Hepatocyte (in vitro differentiated cells): ENCODE results near the gene PRKRIP1. TPM values are rescaled to one million over a fixed set of nuclear protein-coding genes. Genes with fewer than 3 reads are reported as not detected.

Experiments
- DNase-seq: peaks from one replicate; pipeline ENCODE4 v3.0.0-alpha.2; 2016; ENCODE audit warnings: low spot score
- H2AFZ ChIP-seq: fragments of 200-600 bp; sonication (generic); 2 replicates; pipeline ENCODE4 v1.6.0; 2016; ENCODE audit warnings: antibody characterized with exemption, mild to moderate bottlenecking
- H3K27ac ChIP-seq: fragments of 200-600 bp; sonication (generic); 2 replicates; pipeline ENCODE4 v1.5.1; 2016; ENCODE audit warnings: mild to moderate bottlenecking
- H3K27me3 ChIP-seq: fragments of 200-600 bp; sonication (generic); 2 replicates; pipeline ENCODE4 v1.6.1; 2016
- H3K36me3 ChIP-seq: fragments of 200-600 bp; sonication (generic); replicated peaks from 2 replicates; pipeline ENCODE4 v1.5.1; 2016; ENCODE audit warnings: low read depth; ENCODE audit not compliant: insufficient read depth
- H3K4me1 ChIP-seq: fragments of 200-600 bp; sonication (generic); 2 replicates; pipeline ENCODE4 v1.5.1; 2016; ENCODE audit warnings: mild to moderate bottlenecking, moderate library complexity; ENCODE audit not compliant: insufficient read depth
- H3K4me2 ChIP-seq: fragments of 200-600 bp; sonication (generic); 2 replicates; pipeline ENCODE4 v1.6.0; 2016
- H3K4me3 ChIP-seq: fragments of 200-600 bp; sonication (generic); 2 replicates; pipeline ENCODE4 v1.5.1; 2016; ENCODE audit warnings: mild to moderate bottlenecking
- H3K79me2 ChIP-seq: fragments of 200-600 bp; sonication (generic); 2 replicates; pipeline ENCODE4 v1.6.0; 2017; ENCODE audit warnings: mild to moderate bottlenecking
- H3K9me2 ChIP-seq: fragments of 200-600 bp; sonication (generic); replicated peaks from 2 replicates; pipeline ENCODE4 v1.6.0; 2017; ENCODE audit warnings: mild to moderate bottlenecking; ENCODE audit not compliant: insufficient read depth
- H3K9me3 ChIP-seq: fragments of 200-600 bp; sonication (generic); 2 replicates; pipeline ENCODE4 v1.5.1; 2016; ENCODE audit warnings: low read depth, mild to moderate bottlenecking
- H4K20me1 ChIP-seq: fragments of 200-600 bp; sonication (generic); 2 replicates; pipeline ENCODE4 v1.6.0; 2016; ENCODE audit warnings: mild to moderate bottlenecking; ENCODE audit not compliant: insufficient read depth, poor library complexity, severe bottlenecking
- CTCF ChIP-seq: fragments of 200-600 bp; sonication (generic); IDR thresholded peaks from 2 replicates; pipeline ENCODE4 v1.5.1; 2016; ENCODE audit warnings: antibody characterized with exemption, mild to moderate bottlenecking; ENCODE audit not compliant: poor library complexity
- EZH2 ChIP-seq: fragments of 200-600 bp; sonication (generic); IDR thresholded peaks from 2 replicates; pipeline ENCODE4 v1.6.1; 2016; ENCODE audit warnings: antibody characterized with exemption, mild to moderate bottlenecking, borderline replicate concordance
- EZH2phosphoT487 ChIP-seq: fragments of 200-600 bp; sonication (generic); IDR thresholded peaks from one replicate; pipeline ENCODE4 v1.6.1; 2018; ENCODE audit warnings: antibody characterized with exemption, mild to moderate bottlenecking, low read depth, moderate library complexity; ENCODE audit not compliant: unreplicated experiment, severe bottlenecking
- WGBS: methylation state at CpG from one replicate; pipeline ENCODE4 v1.1.6; 2016; ENCODE audit warnings: low lambda C conversion rate; ENCODE audit errors: missing lambda C conversion rate; 5-methylcytosine and 5-hydroxymethylcytosine counted together
- polyA plus RNA-seq: library from polyadenylated mRNA; unstranded; fragments of >200 nt; fragmentation: Nextera tagmentation; extraction: Ambion mirVana; gene quantifications from 2 replicates; pipeline ENCODE4 v1.2.1, GENCODE V29; 2016
- total RNA-seq: library from RNA; depleted of rRNA; stranded (reverse); fragments of >200 nt; gene quantifications from 2 replicates; pipeline ENCODE4 v1.2.3, GENCODE V29; 2014

The PRKRIP1 gene
- total and polyA plus RNA-seq, 2 experiments from 2014 or later = 33.8 to 44.6 TPM

- Histone ChIP-seq H3K4me2 (no peak overlapping the region), H3K9me2 (no peaks in the 10 kb centered on the region), H3K4me3 (no peak overlapping the region), H3K79me2 (no peaks in the 10 kb centered on the region), H3K9me3 (no peaks in the 10 kb centered on the region), H3K27ac (no peak overlapping the region), H3K36me3 (no peaks in the 10 kb centered on the region), H3K4me1 (no peaks in the 10 kb centered on the region), H2AFZ (no peak overlapping the region), H4K20me1 (no peaks in the 10 kb centered on the region), H3K27me3 (no peaks in the 10 kb centered on the region)
- DNase-seq = no peak
- TF ChIP-seq CTCF (no peak), EZH2phosphoT487 (no peak), EZH2 (no peak)
- WGBS = 100% methylated on average over 2 of the region's 2 CpGs
Observed at GRCh38 chr7:102445674-102446071, 49.5 kb downstream of the PRKRIP1 start.

DNA sequence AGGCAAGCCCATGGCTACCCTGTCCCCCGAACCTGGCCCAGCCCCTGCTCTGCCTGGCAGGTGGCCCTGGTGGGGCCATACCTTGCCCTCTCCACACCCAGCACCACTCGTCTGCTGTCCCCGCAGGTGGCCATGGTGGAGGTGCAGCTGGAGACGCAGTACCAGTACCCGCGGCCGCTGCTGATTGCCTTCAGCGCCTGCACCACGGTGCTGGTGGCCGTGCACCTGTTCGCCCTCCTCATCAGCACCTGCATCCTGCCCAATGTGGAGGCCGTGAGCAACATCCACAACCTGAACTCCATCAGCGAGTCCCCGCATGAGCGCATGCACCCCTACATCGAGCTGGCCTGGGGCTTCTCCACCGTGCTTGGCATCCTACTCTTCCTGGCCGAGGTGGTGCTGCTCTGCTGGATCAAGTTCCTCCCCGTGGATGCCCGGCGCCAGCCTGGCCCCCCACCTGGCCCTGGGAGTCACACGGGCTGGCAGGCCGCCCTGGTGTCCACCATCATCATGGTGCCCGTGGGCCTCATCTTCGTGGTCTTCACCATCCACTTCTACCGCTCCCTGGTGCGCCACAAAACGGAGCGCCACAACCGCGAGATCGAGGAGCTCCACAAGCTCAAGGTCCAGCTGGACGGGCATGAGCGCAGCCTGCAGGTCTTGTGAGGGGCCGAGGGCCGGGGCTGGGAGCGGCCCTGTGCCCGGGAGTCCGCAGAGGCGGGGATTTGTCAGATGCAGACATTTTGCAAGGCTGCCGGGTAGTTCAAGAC is 50.4 kb downstream of the PRKRIP1 start:
- no peak for DNase-seq
- H2AFZ ChIP-seq = no peak overlapping the region
- no peaks in the 10 kb centered on the region for H3K9me2 ChIP-seq
- H3K27me3 ChIP-seq = no peaks in the 10 kb centered on the region
- H3K79me2 ChIP-seq = no peaks in the 10 kb centered on the region
- H3K4me3 ChIP-seq = no peak overlapping the region
- H3K9me3 ChIP-seq = no peaks in the 10 kb centered on the region
- H3K27ac ChIP-seq = no peak overlapping the region
- WGBS = 96% methylated on average over 41 of the region's 41 CpGs
- H3K36me3 ChIP-seq = no peaks in the 10 kb centered on the region
- no peak for TF ChIP-seq EZH2phosphoT487
- H3K4me1 ChIP-seq = no peaks in the 10 kb centered on the region
- H3K4me2 ChIP-seq = no peak overlapping the region
- no peaks in the 10 kb centered on the region for H4K20me1 ChIP-seq

DNA sequence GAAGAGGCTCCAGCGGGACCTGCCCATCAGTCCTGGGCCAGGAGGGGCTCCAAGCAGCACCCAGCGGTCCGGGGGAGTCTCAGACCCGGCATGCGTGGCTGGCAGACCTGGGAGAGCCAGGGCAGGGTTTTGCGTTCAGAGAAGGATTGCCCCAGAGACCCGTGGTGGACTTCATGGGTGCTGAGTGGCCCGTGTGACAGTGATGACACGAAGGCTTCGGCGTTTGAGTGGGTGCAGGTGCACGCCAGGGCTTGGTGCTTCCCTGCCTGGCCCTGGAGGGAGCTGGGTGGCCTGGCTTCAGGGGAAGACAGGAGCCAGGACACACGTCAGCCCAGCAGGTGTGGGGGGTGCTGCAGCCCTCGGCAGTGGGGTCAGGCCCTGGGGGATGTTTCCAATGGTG is 51.1 kb downstream of the PRKRIP1 start:
- Histone ChIP-seq H4K20me1 (no peaks in the 10 kb centered on the region), H3K27me3 (no peaks in the 10 kb centered on the region), H3K4me2 (no peak overlapping the region), H2AFZ (no peak overlapping the region), H3K36me3 (no peaks in the 10 kb centered on the region), H3K4me1 (no peaks in the 10 kb centered on the region), H3K4me3 (no peak overlapping the region), H3K9me3 (no peaks in the 10 kb centered on the region), H3K79me2 (no peaks in the 10 kb centered on the region), H3K27ac (no peak overlapping the region), H3K9me2 (no peaks in the 10 kb centered on the region)
- WGBS = 97% methylated on average over 12 of the region's 14 CpGs
- DNase-seq = no peak
- no peak for TF ChIP-seq EZH2phosphoT487
- TF ChIP-seq CTCF = no peak
- no peak for TF ChIP-seq EZH2

- Histone ChIP-seq H3K27me3 (no peaks in the 10 kb centered on the region), H3K9me3 (no peaks in the 10 kb centered on the region), H3K4me2 (no peak overlapping the region), H3K36me3 (no peaks in the 10 kb centered on the region), H3K4me1 (no peaks in the 10 kb centered on the region), H3K79me2 (no peaks in the 10 kb centered on the region), H4K20me1 (no peaks in the 10 kb centered on the region), H3K4me3 (no peak overlapping the region), H2AFZ (no peak overlapping the region), H3K27ac (no peak overlapping the region), H3K9me2 (no peaks in the 10 kb centered on the region)
- no peak for DNase-seq
- no peak for TF ChIP-seq EZH2phosphoT487
- no peak for TF ChIP-seq EZH2
- TF ChIP-seq CTCF = no peak
- WGBS = 96% methylated on average over 15 of the region's 15 CpGs
Observed at GRCh38 chr7:102449136-102449535, 53.0 kb downstream of the PRKRIP1 start.
